AG10803 (cell line): ENCODE data around the gene IGFL1.
"Not testable (repeated sequence)": the region's sequence is repeated elsewhere in the genome, so short reads cannot be mapped to it uniquely, and the experiment has no call there.

ENCODE experiments used
- DNase-seq: peaks from one replicate; pipeline ENCODE4 v3.0.0; 2010; ENCODE audit warnings: low read depth
- H3K4me3 ChIP-seq: 2 replicates; pipeline ENCODE4 v1.5.1; 2011; ENCODE audit warnings: mild to moderate bottlenecking, low read length, control low read depth
- TF ChIP-seq, protein P1 (sequence below): conservative IDR thresholded peaks from 2 replicates; pipeline ENCODE4 v1.5.1; 2011; ENCODE audit warnings: mild to moderate bottlenecking, low read length, control low read depth, inconsistent platforms

IGFL1 gene

DNA sequence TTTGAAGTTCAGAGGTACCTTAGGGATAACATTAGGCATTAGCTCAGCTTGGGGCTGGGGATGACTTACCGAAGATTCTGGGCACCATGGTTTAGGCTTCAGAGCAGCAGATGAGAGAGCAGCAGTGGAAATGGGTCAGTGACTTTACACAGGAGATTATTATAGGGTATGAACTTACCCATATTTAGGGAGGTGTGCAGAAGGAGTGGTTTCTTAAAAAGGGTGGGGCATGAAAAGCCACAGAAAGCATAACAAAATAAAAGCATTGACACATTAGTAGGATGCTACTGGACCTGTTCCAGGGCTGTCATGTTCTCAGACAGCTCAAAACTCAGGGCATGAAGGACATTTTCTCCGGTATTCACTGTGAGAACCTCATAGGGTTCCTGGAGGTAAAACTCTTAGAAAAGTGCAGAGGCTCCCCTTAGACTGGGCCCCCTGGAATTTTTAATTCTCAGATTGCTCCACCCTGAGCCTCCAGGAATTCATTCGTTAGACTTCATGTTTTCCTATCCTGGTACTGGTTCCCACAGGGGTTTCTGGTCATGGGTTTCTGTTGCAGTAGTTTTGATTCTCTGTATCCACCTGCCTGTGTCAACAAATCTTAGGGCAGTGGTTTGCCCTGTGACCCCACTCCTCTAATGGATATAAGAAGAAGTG is 20.7 kb downstream of the IGFL1 start:
- TF ChIP-seq, protein P1, sequence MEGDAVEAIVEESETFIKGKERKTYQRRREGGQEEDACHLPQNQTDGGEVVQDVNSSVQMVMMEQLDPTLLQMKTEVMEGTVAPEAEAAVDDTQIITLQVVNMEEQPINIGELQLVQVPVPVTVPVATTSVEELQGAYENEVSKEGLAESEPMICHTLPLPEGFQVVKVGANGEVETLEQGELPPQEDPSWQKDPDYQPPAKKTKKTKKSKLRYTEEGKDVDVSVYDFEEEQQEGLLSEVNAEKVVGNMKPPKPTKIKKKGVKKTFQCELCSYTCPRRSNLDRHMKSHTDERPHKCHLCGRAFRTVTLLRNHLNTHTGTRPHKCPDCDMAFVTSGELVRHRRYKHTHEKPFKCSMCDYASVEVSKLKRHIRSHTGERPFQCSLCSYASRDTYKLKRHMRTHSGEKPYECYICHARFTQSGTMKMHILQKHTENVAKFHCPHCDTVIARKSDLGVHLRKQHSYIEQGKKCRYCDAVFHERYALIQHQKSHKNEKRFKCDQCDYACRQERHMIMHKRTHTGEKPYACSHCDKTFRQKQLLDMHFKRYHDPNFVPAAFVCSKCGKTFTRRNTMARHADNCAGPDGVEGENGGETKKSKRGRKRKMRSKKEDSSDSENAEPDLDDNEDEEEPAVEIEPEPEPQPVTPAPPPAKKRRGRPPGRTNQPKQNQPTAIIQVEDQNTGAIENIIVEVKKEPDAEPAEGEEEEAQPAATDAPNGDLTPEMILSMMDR: no peak
- no peak overlapping the region for H3K4me3 ChIP-seq
- no peak for DNase-seq

DNA sequence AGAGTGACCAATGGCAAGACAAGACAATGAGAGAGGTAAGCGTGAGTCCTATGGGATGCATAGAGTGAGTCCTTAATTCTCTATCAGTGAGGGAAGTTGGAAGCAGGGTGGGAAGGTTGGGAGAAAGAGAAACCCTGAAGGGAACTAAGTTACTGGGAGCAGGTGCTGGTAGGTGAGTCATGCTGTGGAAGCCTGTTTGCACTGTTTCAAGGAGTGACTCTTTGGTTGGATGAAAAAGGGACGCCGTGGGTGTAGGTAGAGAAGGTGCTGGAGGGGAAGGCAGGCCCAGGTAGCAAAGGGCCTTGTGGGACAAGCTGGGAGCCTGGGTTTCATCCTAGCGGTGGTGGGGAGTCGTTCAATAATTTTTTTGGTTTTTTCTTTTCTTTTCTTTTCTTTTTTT is 21.9 kb downstream of the IGFL1 start:
- no peak overlapping the region for H3K4me3 ChIP-seq
- TF ChIP-seq, protein P1: no peak
- no peak for DNase-seq

DNA sequence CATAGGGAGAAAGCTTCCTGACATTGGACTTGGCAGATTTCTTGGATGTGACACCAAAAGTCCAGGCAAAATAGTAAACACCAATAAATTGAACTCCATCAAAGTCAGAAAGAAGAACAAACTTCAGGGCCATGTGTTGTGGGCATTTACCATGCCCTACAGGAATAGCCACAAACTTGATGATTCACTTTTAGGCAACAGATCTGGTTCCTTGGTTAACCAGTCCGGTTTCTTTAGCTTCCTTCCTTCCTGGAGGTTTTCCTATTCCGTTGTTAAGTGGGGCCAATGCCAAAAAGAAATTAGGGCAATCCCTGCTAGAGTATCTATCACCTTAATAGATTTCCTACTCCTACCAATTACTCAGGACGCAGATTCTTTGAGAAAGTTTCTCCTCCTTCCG is 25.2 kb downstream of the IGFL1 start:
- DNase-seq: no peak
- TF ChIP-seq, protein P1: no peak
- no peak overlapping the region for H3K4me3 ChIP-seq

DNA sequence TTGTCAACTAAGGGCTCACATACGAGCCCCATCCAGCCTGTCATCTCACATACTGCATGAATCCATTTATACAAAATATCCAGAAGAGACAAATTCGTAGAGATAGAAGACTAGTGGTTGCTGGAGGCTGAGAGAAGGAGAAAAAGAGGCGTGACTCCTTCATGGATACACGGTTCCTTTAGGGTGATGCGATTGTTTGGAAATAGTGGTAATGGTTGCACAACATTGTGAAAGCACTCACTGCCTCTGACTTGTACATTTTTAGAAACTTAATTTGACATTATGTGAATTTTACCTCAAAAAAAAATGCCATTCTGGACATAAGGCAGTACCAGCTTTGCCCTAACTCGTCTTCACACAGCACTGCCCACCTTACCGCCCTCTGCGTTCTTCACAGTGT is 27.3 kb downstream of the IGFL1 start:
- no peak overlapping the region for H3K4me3 ChIP-seq
- DNase-seq: peak; percentile 39
- TF ChIP-seq, protein P1: no peak

DNA sequence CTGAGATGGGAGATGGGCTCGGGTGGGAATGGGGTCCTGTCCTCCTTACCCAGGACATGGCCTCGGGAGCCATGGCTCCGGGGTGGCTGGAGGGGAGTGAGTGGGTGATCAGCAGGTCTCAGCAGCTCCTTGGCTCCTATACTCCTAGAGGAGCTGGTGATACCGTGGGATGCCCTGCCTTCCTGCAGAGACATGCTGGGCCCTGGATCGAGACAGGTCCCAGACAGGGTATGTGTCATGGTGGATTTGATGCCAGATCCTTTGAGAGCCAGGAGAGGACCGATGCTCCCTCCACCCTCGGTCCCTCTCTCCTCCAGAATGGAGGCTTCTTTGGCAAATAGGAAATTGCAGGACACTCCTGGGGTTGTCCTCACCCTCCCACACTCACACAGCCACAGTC is 32.0 kb downstream of the IGFL1 start:
- not testable (repeated sequence) for H3K4me3 ChIP-seq, DNase-seq

DNA sequence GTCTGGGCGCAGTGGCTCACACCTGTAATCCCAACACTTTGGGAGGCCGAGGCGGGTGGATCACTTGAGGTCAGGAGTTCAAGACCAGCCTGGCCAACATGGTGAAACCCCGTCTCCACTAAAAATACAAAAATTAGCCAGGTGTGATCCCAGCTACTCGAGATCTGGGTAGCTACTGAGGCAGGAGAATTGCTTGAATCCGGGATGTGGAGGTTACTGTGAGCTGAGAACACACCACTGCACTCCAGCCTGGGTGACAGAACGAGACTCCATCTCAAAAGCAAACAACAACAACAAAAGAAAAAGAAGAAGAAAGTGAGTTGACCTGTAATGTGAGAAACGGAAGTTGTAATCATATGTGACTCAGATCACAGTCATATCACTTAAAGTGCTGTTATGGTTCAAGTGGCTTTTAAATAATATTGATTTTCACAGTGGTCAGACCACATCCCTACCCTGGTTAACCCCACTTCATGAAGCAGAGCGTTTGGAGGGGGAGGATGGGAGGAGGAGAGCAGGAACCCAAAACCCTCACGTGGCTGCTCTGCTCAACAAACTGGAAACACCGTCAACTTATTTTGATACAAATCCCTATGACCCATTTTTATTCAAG is 33.2 kb downstream of the IGFL1 start:
- peak; percentile 18 for DNase-seq
- H3K4me3 ChIP-seq: not testable (repeated sequence)

DNA sequence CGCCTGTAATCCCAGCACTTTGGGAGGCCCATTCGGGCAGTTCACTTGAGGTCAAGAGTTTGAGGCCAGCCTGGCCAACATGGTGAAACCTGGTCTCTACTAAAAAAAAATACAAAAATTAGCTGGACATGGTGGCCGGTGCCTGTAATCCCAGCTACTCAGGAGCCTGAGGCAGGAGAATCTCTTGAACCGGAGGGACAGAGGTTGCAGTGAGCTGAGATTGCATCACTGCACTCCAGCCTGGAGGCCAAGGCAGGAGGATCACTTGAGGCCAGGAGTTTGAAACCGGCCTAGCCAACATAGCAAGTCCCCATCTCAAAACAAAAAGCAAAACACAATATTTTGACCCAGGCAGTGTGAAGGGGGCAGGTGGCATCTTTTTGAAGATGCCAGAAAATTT is 35.3 kb downstream of the IGFL1 start:
- DNase-seq, H3K4me3 ChIP-seq: not testable (repeated sequence)

DNA sequence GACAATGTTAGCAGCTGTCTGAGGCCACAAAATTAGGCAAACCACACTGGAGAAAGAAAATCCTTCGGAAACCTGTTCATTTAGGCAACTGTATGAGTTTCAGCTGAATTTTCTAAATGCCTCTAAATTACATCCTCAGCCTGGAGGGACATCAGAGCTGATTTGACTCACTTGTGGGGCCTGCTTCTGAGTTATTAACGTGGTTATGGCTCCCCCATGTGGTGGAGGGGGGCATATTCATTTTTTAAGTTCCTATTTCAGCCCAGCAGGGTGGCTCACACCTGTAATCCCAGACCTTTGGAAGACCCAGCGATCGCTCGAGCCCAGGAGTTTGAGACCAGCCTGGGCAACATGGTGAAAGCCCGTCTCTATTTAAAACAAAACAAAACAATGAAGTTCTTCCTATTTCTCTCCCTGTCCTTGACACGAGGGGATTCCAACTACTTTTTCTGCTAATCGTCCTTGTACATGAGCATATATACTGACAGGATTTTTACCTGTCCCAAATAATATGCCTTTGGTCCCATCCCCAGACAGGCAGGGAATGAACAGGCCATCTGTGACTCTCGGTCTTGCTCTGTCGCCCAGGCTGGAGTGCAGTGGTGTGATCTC is 35.8 kb downstream of the IGFL1 start:
- TF ChIP-seq, protein P1: peak; percentile 90
- DNase-seq: peak; percentile 80
- no peak overlapping the region for H3K4me3 ChIP-seq
